ENCODE results near the gene LRRFIP1. TPM values are rescaled to one million over a fixed set of nuclear protein-coding genes. Genes with fewer than 3 reads are reported as not detected.

Gene LRRFIP1
- total and polyA plus RNA-seq, 2 of the 13 experiments (the other 11 are each of a cell fraction or from before 2014, with no cell fraction given): 15.9 to 40.5 TPM

DNA sequence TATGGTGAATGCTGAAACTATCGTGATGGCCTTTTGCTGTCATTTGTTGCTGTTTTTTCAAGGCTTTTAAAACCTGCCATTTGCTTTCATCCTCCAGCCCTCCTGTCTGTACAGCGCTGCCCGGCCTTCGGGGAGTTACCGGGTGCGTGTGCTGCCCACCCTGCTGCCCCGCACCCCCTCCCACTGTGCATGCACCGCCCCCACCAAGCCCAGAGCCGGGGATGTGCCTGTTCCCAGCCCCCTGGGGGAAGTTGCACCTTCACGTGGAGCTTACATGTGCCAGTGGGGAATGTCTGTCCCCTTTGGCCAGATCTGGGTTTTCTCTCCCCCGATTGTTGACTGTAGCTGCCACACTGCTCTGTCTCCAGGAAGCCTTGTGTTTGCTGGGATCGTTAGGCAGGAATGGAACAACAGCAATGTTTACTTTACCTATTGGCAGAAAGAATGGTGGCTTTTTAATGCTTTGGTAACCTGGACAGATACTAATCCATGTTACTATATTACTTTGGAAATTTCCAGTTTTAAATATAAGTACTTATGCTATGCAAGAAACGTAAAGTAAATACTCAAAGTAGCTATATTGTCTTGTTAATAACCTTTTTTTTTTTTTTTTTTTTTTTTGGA is 106.4 kb downstream of the LRRFIP1 start (continued):
- TF ChIP-seq, protein P1, sequence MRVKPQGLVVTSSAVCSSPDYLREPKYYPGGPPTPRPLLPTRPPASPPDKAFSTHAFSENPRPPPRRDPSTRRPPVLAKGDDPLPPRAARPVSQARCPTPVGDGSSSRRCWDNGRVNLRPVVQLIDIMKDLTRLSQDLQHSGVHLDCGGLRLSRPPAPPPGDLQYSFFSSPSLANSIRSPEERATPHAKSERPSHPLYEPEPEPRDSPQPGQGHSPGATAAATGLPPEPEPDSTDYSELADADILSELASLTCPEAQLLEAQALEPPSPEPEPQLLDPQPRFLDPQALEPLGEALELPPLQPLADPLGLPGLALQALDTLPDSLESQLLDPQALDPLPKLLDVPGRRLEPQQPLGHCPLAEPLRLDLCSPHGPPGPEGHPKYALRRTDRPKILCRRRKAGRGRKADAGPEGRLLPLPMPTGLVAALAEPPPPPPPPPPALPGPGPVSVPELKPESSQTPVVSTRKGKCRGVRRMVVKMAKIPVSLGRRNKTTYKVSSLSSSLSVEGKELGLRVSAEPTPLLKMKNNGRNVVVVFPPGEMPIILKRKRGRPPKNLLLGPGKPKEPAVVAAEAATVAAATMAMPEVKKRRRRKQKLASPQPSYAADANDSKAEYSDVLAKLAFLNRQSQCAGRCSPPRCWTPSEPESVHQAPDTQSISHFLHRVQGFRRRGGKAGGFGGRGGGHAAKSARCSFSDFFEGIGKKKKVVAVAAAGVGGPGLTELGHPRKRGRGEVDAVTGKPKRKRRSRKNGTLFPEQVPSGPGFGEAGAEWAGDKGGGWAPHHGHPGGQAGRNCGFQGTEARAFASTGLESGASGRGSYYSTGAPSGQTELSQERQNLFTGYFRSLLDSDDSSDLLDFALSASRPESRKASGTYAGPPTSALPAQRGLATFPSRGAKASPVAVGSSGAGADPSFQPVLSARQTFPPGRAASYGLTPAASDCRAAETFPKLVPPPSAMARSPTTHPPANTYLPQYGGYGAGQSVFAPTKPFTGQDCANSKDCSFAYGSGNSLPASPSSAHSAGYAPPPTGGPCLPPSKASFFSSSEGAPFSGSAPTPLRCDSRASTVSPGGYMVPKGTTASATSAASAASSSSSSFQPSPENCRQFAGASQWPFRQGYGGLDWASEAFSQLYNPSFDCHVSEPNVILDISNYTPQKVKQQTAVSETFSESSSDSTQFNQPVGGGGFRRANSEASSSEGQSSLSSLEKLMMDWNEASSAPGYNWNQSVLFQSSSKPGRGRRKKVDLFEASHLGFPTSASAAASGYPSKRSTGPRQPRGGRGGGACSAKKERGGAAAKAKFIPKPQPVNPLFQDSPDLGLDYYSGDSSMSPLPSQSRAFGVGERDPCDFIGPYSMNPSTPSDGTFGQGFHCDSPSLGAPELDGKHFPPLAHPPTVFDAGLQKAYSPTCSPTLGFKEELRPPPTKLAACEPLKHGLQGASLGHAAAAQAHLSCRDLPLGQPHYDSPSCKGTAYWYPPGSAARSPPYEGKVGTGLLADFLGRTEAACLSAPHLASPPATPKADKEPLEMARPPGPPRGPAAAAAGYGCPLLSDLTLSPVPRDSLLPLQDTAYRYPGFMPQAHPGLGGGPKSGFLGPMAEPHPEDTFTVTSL (CRISPR knock-in tag; IDR thresholded peaks at IDR 0.05; ENCODE audit: borderline replicate concordance): peak; percentile 39; the same call in 1 of the 2 replicates
- TF ChIP-seq, protein P2, sequence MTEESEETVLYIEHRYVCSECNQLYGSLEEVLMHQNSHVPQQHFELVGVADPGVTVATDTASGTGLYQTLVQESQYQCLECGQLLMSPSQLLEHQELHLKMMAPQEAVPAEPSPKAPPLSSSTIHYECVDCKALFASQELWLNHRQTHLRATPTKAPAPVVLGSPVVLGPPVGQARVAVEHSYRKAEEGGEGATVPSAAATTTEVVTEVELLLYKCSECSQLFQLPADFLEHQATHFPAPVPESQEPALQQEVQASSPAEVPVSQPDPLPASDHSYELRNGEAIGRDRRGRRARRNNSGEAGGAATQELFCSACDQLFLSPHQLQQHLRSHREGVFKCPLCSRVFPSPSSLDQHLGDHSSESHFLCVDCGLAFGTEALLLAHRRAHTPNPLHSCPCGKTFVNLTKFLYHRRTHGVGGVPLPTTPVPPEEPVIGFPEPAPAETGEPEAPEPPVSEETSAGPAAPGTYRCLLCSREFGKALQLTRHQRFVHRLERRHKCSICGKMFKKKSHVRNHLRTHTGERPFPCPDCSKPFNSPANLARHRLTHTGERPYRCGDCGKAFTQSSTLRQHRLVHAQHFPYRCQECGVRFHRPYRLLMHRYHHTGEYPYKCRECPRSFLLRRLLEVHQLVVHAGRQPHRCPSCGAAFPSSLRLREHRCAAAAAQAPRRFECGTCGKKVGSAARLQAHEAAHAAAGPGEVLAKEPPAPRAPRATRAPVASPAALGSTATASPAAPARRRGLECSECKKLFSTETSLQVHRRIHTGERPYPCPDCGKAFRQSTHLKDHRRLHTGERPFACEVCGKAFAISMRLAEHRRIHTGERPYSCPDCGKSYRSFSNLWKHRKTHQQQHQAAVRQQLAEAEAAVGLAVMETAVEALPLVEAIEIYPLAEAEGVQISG (CRISPR knock-in tag; IDR thresholded peaks at IDR 0.05): peak; percentile 70
- TF ChIP-seq SMAD3 (CRISPR knock-in tag; IDR thresholded peaks at IDR 0.05) (peak; percentile 59; the same call in 1 of the 2 replicates), ZNF451 (CRISPR knock-in tag; IDR thresholded peaks at IDR 0.05) (0 out of 2 replicates have a peak, but pooled peaks have one; percentile 39), ZNF460 (CRISPR knock-in tag; IDR thresholded peaks at IDR 0.05; ENCODE audit: borderline replicate concordance) (no peak), ZNF343 (CRISPR knock-in tag; IDR thresholded peaks at IDR 0.05) (no peak), ARHGAP35 (CRISPR knock-in tag; IDR thresholded peaks at IDR 0.05; ENCODE audit: borderline replicate concordance) (0 out of 2 replicates have a peak, but pooled peaks have one; percentile 64), SOX6 (IDR thresholded peaks at IDR 0.05) (no peak), SOX6 (CRISPR knock-in tag; IDR thresholded peaks at IDR 0.05) (peak; percentile 90), RBAK (CRISPR knock-in tag; IDR thresholded peaks at IDR 0.05) (no peak), MED13 (CRISPR knock-in tag; IDR thresholded peaks at IDR 0.05) (no peak), ZNF780A (CRISPR knock-in tag; IDR thresholded peaks at IDR 0.05) (no peak), NFIB (CRISPR knock-in tag; IDR thresholded peaks at IDR 0.05; ENCODE audit: borderline replicate concordance) (no peak), ZNF790 (CRISPR knock-in tag; IDR thresholded peaks at IDR 0.05; ENCODE audit: borderline replicate concordance) (no peak), ZNF207 (IDR thresholded peaks at IDR 0.05; ENCODE audit: borderline replicate concordance) (no peak), TARDBP (CRISPR knock-in tag; IDR thresholded peaks at IDR 0.05) (peak; percentile 23; the same call in 1 of the 2 replicates), NFATC3 (CRISPR knock-in tag; IDR thresholded peaks at IDR 0.05) (no peak)
- TF ChIP-seq, protein P3, sequence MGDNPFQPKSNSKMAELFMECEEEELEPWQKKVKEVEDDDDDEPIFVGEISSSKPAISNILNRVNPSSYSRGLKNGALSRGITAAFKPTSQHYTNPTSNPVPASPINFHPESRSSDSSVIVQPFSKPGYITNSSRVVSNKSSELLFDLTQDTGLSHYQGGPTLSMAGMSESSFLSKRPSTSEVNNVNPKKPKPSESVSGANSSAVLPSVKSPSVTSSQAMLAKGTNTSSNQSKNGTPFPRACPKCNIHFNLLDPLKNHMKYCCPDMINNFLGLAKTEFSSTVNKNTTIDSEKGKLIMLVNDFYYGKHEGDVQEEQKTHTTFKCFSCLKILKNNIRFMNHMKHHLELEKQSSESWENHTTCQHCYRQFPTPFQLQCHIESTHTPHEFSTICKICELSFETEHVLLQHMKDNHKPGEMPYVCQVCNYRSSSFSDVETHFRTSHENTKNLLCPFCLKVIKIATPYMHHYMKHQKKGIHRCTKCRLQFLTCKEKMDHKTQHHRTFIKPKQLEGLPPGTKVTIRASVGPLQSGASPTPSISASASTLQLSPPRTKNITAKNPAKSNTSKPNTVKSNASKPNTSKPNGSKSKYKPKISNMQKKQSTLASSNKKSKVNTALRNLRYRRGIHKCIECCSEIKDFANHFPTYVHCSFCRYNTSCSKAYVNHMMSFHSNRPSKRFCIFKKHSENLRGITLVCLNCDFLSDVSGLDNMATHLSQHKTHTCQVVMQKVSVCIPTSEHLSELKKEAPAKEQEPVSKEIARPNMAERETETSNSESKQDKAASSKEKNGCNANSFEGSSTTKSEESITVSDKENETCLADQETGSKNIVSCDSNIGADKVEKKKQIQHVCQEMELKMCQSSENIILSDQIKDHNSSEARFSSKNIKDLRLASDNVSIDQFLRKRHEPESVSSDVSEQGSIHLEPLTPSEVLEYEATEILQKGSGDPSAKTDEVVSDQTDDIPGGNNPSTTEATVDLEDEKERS (CRISPR knock-in tag; IDR thresholded peaks at IDR 0.05): 0 out of 2 replicates have a peak, but pooled peaks have one; percentile 65

Data from HepG2 (cell line).